Endothelial cell of hepatic sinusoid (primary cell): ENCODE data around the gene FARP1.
"Not testable (repeated sequence)": the region's sequence is repeated elsewhere in the genome, so short reads cannot be mapped to it uniquely, and the experiment has no call there.

Source experiments
- in situ Hi-C: cut with HindIII; loops from 2 replicates; pipeline ENCODE4 v1.10.0; 2017; ENCODE audit warnings: low sequenced_read_pairs

The FARP1 gene

DNA sequence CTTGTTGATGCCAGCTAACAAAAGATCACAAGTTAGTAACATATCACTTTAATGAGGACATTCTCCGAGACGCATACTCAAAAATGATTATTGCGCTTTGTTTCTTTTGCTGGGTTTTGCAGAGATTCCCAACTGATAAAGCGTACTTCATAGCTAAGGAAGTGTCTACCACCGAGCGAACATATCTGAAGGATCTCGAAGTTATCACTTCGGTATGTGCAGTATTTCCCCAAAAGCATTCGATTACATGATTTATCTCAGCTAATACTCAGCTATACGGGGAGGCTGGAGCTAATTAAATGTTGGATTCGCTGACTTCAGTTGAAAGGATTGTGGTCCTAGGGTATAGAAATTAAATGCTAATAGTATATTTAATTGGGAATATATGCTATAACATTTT, 267.7 kb downstream of the FARP1 start:
- in situ Hi-C loops, result no loop called here

DNA sequence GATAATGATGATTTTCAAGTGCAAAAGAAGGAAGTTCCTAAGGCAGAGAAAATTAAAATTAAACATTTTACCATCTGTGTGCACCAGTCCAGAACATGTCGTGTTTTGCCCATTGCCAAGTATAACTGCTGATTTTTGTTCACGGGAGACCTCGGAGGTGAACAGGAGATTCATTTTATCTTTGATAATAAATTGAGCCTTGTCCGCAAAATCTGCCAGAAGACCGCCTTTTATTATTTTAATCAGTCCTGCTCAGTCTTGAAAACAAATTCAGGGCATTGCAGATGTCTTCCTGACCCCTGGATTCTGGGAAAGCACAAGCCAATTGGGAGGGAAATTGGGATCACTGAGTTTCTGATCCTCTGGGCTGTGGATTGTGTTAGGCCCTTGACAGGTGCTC, 268.1 kb downstream of the FARP1 start:
- in situ Hi-C loops, result no loop called here

DNA sequence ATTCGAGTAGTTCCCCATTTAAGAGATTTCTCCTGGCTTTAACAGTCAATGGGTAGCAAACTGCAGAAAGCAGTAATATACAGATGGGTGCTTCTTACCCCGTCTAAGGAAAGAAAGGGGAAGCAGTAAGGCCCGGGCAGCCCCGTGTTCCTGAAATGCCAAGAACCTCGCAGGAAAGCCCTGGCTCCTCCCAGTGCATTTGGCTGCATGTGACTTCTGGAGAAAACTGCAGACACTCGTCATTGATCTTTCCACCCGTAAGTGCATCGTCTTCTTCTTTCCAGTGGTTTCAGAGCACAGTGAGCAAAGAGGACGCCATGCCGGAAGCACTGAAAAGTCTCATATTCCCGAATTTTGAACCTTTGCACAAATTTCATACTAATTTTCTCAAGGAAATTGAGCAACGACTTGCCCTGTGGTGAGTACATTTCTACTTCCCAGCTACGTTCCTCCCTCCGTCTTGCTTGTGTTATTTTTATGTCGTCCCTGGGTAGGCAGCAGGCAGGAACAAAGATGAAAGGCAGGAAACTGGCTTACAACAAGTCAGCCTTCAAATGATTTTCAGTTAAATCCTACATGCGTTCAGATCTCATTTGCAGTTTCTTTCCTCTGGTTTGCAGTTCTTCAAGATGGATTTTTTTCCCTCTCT, 268.8 kb downstream of the FARP1 start:
- in situ Hi-C loops, result no loop called here

DNA sequence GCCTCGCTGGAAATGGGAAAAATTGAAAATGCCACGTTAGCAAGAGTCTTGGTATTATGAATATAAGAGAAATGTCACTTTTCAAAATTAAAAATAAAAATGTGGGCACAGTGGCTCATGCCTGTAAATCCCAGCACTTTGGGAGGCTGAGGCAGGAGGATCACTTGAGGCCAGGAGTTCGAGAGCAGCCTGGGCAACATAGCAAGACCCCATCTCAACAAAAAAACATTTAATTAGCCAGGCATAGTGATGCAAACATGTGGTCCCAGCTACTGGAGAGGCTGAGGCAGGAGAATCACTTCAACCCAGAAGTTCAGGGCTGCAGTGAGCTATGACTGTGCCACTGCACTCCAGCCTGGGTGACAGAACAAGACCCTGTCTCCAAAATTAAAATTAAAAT, 270.4 kb downstream of the FARP1 start:
- in situ Hi-C loops, result not testable (repeated sequence)

DNA sequence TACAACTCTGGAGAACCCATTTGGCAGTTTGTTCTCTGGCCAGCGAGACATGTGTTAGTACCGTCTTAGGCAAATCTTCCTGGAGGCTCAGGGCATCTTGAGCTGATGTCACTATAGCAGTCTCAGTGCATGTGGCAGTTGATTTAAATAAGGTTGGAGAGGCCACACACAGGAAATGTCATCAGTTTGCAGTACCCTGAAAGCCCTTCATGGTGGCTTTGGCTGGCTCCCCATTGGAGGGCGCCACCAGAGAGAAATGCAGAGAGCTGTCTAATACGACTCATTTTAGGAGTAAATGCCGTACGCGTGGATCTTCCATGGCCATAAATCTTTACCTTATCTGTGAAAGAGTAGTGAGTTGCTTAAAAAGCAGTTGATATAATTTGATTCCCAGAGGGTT, 270.9 kb downstream of the FARP1 start:
- in situ Hi-C loops, result no loop called here

DNA sequence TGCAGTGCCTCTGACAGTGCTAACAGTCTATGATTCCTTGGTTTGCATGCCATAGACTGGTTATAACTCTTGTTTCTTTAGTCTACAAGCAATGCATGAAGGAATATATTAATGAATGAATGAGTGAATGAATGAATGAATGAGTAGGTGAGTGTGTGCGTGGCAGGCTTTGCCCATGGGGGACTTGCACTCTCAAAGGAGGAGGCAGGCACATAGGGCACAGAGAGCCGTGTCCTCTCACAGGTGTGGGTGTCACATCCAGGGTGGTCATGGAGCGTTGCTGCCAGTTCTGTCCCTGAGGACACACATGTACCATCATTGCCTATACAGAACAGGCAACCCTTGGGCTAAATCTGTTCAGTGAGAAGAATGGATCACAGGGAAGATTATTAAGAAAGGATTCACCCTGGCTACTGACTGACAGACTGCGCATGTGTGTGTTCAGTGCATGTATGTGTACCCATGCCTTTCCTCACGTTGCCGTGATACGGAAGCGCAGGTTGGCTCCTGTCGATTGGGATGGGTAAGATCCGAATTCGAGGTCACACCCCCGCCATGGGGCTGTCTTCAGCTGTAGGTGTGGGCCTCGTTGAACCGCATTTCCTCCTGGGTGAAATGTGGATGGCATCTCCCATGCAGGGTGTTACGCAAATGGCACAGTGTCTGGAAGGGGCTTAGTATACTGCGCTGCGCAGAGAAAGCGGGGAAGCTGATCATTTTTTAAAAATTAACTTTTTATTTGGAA, 272.6 kb downstream of the FARP1 start:
- in situ Hi-C loops, result no loop called here

DNA sequence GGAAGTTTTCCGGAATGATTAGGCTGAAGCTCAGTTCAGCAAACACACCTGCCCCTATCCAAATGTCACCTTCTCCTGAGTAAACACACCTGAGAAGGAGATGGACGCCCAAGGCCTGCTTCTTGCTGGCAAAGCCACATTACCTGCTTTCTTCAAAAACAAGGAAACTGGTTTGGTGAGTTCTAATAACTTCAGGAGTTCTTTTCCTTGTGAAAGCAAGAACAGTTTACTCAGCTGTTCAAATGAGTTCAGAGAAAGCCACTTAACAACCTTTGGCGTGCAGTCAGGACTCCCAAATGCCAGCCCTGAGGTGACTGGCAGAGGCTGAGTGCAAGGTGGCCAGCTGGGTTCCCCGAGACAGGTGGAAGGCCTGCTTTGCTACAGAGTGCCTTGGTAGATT, 273.5 kb downstream of the FARP1 start:
- in situ Hi-C loops, result no loop called here

DNA sequence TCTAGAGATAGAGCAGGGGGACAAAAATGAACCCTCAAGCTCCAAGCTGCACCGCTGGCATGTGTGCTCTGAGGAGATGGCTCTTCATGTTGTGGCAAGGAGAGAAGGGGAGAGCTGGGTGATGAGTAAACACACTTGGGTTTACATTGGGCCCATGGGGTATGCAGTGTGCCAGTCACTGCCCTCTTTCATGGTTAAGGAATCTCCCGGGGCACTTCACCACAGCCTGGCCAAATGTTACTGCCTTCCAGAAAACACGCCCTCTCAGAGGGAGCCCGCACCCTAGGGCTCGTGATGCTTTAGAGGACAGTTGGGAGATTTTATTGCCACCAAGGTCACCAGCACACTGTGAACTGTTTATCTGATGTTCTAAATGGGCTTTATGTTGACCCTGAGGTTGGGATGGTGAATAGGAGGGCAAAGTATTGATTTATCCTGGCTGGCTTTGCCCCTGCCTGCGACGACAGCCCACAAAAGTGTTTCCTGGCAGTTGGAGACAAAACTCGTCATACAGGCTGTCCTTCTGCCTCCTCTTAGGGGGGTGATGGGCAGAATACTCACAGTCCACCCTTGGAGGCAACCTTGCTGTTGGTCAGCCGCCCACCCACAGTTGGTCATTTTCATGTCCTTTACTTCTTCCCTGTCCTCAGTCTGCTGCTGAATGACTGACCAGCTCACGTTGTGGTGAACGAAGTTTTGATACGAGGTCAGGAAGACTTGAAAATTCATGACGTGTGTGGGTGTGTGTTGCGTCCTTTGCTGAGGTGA, 277.1 kb downstream of the FARP1 start:
- in situ Hi-C loops, result no loop called here

DNA sequence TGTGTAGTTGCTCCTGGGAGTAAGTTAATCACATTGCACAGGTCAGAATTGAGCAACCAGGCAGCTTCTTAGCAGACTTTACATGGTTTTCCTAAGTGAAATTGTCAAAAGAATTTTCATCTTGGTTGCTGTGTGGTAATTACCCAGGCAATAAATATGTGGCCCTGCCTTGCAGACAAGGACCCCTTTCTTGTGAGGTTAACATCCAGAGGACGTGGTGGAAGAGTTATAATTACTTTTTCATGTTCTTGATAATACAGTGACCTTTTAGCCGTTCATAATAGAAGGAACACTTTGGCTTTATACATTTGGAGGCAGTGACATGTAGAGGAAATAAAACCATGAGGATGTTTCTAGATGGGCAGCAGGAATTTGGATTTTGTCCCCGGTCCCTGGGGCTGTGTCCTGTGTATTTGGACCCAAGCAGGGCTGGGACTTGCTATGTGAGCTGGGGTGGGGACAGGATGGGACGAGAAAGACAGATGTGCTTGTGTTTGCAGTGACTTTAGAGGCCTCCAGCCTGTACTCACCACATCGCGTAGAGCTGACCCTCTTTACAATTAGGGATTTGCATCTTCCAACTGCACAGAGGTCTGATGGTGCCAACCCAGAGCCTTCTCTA, 277.8 kb downstream of the FARP1 start:
- in situ Hi-C loops, result no loop called here

DNA sequence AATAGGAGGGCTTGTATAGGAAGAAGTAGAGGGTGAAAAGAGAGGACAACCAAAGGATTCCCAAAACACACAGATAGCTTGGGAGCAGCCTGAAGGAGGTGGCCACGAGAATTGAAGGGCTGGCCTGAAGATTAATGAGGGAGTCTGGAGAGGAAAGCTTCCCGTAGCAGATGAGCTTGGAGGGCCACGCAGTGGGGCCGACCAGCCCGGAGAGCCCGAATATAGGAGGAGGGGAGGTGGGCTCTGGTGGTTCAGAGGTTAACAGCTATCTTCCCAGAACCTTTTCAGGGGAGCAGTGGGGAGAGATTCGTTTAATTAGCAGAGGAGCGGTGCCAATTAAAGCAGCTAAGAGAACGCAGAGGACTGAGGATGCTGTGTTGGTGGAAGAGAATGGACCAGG, 279.2 kb downstream of the FARP1 start:
- in situ Hi-C loops, result no loop called here

DNA sequence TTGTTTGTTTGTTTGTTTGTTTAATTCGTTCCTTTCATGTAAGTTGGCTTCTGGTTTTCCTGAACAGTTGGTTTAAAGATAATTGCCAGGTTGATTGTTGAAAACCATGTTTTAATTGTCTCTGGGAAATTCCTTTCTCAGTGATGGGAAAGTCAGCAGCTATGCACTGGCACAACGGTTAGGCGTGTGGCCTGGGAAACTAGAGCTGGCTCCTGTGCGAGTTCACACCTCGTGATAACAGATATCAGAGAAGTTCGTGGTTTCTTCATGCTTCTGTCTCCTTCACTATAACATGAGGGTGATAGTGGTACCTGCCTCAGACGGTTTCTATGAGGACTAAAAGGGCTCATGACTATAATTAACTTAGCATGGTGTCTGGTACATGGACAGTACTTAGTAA, 280.5 kb downstream of the FARP1 start:
- in situ Hi-C loops, result no loop called here

DNA sequence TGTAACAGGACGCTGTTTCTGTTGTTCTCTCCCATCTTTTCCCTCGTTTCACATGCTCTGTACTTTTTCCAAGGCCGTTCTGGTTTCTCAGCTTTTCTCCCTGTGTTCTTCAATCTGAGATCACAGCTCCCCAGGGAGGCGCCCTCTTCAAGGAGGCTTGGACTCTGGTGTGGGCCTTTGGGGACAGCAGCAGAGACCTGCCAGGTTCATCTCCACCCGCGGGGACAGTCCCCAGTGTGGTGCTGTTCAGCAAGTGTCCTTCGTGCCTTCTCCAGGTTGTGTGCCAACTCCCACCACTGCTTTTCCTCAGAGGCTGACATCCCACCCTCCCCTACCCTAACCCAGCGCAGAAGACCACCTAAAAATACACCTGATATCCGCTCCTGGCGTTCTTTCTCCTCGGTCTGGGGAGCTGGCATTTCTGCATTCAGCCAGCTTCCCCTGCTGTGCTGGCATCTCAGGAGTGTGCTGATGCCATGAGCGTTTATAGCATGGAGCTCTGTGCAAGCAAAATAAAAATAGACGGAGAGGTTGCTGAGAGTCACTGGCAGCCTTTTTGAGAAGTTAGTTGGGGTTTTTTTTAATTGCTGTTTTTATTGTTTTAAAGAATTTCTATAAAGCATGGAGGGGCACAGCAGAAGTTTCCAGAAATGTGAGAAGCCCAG, 284.6 kb downstream of the FARP1 start:
- in situ Hi-C loops, result no loop called here

DNA sequence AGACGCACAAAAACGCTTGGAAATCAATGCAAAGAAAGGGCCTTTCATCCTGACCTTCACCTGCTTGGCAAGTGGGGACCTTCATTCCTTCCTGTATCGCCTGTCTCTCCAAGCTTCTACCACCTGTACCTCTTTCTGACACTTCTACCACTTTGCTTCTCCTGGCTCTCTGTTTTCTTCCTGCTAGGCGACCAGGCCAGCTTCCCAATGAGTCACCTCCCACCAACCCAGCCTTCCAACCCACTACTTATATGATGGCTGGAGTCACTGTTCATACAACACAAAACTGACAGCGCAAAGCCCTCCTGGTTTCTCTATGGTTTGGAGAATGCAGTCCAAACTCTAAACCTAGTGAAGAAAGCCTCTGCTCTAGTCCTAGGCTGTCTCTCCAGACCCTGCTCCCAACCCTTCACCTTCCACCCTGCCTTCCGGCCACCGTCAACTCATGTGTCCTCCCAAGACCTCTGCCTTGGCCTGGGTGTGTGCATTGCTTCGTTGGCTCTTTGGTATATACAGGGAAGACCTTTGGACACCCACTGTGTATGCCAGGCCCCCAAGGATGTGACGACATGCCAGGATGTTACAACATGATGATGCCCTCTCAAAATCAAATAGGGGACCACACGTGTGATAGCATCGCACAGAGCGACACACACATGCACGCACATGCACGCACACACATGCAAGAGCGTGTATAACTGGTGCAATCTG, 285.5 kb downstream of the FARP1 start:
- in situ Hi-C loops, result no loop called here

DNA sequence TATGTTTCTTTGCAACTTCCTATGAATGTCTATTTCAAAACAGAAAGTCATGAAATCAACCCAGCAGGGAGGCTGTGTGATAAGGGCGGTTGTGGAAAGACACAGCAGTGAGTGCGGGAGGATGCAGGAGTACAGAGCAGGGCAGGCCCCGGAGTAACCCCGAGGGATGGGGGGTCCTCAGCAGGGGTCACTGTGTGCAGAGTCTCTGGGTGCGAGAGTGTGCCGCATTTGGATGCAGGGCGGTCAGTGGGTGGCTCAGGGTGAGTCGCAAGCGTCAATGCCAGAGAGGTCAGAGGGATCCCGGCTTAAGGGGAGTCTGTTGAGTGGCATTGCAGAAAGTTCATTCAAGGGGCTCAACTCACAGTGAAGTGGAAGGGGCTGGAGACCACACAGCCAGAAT, 286.2 kb downstream of the FARP1 start:
- in situ Hi-C loops, result no loop called here

DNA sequence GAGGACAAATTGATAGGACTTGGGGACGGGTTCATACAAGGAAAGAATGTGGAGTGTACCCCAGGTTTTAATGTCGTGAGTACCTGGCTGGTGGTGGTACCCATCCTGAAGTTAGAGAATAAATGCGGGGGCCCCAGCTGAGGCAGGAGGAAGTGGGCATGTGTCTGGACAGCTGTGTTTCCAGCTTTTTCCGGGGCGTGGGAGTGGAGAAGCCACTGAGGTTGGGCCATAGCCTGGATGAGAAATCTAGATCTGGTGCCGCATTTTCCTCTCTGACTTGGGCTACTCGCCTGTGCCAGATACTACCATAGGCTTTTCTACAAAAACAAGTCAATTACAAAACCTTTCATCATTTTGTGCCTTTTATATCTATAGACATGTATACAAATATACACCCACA, 286.6 kb downstream of the FARP1 start:
- in situ Hi-C loops, result no loop called here

DNA sequence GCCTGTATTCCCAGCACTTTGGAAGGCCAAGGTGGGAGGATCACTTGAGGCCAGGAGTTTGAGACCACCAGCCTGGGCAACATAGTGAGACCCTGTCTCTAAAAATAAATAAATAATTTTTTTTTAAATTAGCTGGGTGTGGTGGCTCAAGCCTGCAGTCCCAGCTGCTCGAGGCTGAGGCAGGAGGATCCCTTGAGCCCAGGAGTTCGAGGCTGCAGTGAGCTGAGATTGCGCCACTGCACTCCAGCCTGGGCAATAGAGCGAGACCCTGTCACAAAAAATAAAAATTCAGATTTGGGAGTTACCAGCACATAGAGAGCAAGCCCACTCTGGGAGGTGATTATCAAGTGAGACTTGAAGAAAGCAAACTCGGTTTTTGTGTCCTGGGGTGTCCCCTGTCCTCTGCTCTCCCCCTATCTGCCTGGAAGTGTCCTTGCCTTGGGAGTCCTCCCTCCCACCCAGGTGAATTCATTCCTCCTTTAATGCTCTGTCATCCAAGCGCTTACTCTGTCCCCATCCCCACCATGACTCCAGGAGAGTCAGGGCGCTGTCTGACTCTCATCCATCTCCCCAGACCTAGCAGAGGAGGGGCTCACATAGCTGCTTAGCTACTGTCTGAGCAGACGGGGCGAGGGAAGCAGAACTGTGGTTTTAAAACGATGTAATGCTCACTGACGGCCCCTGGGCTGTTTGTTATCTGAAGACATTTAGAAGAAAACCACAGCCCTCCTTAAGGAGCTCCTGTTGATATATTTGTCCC, 287.3 kb downstream of the FARP1 start:
- in situ Hi-C loops, result no loop called here

DNA sequence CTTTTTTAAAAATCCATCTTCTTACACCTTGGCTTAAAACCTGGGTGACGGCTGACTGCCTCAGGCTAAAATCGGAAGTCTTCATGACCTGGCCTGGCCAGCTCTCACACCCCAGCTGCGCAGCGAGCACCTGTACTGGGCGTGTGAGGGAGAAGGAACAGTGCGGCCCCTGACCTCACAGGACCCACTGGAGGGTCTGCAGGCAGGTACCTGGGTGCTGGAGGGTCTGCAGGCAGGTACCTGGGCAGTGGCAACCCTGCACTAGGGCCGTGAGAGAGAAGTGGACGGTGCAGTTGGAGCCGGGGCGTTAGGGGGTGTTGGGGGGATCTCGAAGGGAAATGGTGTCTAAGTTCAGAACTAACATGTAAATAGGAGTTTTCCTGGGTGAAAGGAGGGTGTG, 289.7 kb downstream of the FARP1 start:
- in situ Hi-C loops, result no loop called here

DNA sequence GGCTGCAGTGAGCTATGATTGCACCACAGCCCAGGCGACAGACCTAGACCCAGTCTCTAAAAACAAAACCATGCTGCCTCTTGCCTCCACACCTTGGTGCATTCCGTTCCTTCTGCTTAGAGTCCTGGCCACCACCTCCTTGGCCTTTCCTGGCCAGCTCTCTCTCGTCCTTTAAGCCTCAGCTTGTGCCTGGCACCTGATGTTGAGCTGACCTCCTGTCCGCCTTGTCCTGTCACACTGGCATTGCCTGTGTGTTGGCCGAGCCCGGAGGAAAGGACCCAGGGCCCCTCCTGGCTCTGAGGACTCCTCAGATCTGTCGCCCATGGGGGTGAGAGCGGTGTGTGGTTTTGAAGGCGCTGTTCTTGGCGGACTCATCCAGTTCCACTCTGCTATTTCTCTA, 290.8 kb downstream of the FARP1 start:
- in situ Hi-C loops, result no loop called here

DNA sequence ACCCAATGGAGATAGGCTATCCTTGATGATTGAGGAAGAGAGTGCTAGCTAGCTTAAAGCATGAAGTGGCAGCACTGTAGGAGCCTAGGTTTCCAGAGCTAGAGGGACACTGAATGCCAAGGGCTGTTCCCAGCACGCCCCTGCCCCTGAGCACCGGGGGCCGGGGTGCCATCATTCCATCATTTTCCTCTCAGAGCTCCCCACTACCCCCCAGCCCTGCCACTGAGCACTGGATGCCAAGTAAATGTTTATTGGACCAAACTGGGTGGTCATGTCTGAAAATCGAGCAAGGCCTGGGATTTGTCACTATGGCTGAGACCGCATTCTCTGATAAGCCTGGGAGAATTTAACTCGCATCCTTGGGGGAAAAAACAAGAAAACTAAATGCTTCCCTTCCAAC, 291.2 kb downstream of the FARP1 start:
- in situ Hi-C loops, result no loop called here

DNA sequence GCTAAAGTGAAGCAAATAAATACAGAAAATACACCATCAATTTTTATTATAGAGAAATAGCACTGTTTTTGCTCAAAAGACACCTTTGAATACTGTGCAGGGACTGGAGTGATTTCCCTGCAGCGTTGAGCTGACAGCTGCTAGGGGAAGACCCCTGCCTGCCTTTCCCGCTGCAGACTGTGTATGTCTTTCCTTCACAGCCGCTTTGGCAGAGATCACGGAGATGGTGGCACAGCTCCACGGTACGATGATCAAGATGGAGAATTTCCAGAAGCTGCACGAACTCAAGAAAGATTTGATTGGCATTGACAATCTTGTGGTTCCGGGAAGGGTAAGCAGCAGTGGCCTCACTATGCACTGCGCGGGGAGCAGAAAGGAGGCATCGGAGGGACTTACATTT, 292.5 kb downstream of the FARP1 start:
- in situ Hi-C loops, result no loop called here
